NOMO-1 treated with dmso at 0.1 percent for 144 hours (cell line): ENCODE measurements around the gene WNT5B.

Experiments used
- DNase-seq: peaks from one replicate; lab custom pipeline; 2025; ENCODE audit not compliant: unreplicated experiment; lab: John Stamatoyannopoulos, UW

Gene WNT5B

DNA sequence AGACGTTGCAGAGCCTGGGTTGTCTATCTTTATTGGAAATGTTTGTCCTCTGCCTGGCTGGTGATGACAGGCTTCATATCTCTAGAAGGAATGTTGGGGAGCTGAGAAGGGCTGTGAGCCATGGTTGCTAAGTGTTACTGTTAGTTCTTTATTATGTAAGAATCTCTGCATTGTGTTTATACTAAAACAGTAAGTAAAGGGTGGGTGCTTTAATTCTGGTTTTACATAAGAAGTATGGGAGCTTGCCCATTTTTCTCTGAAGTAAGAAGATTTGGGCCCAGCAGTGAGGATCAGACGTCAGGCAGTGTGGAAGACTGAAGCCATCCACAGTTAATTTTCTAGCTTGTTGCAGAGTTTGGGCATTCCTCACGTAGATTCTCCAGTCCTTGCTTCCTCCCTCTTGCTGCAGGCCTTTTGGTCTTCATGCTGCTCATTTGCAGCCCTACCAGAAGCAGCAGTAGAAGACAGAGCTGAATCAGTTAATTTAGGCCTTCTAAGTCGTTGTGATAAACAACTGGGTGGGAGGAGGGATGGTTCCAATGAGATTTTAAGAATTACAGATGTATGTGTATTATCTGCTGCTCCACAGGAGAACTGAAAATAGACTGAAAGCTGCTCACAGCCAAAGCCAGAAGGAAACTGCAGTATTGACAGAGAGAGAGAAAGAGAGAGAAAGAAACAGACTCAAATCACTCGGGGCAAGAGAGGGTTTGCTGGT is 21.4 kb downstream of the WNT5B start:
- DNase-seq = no peak

DNA sequence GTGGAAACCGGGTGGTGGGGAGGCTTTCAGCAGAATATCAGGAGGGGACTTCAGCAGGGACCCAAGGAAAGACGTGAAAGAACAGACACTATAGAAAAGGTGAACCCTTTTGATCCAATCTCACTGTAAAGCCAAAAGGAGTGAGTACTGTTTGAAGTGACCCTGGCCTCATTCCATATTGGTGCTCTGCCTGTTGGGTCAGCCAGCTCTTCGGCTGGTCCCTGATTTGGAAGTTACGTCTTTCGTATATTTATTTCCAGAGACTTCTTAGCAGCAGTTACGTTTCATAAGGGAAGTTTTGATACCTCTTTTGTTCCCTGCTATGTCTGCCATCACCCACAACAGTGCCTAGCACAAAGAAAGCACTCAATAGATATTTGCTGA is 21.9 kb downstream of the WNT5B start:
- DNase-seq = no peak

DNA sequence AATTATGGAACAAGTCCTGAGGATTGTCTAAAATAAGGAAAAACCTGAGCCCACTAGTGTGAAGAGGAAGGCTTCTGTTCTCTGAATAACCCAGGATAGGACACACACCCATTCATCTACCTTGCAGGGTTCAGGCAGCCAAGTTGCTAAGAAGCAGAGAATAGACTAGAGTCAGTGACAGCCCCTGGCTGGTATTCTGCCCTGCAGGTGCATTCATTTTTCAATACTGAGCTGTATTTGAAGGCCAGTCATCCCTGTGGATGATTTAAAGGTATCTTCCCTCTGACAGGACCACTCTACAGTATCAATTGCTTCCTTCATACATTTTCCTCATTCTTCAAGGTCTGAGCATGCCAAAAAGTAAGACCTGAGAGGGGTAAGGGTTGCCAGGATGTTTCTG is 22.9 kb downstream of the WNT5B start:
- DNase-seq = no peak

DNA sequence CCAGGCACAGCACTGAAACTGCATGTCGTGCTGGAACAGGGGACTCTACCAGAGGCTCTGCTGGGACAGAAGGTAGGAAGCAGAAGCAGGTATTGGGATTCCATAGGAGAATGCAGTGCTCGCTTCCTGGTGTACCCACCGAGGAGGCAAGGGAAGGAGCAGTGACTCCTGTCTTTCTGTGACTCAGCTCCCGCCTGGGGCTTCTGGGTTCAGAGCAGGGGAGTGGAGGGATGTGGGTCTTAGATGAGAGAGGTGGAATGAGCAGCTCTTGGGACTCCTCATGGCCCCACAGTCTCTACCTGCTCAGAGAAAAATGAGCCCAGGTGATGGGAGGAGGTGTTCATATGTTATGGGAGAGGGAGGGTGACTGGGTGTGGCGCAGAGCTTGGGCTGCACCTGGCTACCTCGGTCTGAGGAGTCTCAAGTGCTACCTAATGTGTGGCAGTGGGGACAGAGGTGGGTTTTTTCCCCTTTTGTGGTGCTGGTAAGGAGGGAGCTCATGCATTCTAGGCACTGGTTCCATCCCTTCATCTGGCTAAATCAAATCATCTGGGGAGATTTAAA is 26.3 kb downstream of the WNT5B start:
- DNase-seq = no peak

DNA sequence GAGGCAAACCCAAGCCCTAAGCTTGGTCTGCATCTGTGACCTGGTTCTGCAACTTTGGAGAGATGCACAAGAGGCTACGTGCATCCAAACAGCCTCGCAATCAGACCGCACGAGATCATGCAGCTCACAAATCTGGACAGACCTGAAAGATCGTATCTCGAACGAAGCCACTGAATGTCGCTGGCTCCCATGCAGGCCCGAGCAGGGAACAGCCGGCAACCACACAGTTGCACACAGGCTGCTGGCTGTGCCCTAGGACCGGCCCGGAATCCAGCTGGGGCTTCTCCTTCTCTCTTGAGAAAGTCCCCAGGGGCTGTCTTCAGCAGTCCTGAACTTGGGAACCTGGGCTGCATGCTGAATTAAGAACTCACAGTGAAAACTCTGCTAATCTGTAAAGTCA is 27.9 kb downstream of the WNT5B start:
- DNase-seq = no peak

DNA sequence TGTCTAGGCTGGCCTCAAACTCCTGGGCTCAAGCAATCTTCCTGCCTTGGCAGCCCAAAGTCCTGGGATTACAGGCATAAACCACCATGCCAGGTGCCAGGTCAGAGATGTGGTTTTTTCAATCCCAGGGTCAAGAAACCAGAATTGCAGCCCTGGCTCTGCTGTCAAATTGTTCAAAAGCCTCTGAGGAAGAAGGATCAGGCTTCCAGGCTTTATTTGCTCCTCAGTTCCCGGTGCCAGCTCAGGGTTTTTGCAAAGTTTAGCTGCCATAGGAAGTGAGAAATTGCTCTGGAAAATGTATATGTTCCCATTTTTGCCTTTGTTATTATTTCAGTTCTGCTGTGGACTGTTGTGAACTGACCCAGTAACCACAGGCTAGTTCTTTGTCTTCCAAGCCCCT is 28.7 kb downstream of the WNT5B start:
- DNase-seq = no peak

DNA sequence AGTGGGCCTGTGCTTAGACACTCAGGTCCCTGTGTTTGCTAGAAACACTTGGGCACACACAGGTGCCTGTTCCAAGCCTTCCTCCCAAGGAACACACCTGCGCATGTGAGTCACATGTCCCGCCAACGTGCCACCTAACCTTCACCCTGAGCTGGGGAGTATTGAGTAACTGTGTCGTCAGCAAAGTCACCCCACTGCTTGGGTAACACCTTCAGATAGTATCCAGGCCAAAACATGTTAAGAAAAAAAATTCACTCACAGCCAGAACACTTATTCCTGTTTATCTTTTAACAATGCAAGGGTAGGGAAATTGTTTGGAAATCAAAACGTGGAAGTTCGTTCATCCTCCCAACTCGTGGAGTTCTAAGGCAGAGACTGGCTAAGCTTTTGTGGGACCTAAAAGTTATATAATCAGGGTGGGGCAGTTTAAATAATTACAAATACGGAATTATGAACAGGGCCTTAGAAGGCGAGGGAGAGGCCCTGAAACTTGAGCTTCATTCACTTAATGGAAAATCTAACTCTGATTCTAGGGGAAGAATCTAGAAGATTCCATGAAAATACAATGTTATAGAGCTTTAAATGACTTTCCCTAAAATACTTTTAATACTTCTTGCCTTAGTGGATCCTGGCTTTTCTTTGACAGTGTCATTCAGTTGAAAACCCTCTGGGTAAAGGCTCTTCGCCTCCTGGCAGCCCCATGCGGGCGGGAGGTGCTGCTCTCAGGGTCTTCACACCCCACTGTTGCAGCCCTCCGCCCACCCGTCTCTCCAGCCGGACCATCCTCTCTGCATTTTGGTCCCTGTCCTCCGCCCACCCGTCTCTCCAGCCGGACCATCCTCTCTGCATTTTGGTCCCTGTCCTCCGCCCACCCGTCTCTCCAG is 31.5 kb downstream of the WNT5B start:
- no peak for DNase-seq

DNA sequence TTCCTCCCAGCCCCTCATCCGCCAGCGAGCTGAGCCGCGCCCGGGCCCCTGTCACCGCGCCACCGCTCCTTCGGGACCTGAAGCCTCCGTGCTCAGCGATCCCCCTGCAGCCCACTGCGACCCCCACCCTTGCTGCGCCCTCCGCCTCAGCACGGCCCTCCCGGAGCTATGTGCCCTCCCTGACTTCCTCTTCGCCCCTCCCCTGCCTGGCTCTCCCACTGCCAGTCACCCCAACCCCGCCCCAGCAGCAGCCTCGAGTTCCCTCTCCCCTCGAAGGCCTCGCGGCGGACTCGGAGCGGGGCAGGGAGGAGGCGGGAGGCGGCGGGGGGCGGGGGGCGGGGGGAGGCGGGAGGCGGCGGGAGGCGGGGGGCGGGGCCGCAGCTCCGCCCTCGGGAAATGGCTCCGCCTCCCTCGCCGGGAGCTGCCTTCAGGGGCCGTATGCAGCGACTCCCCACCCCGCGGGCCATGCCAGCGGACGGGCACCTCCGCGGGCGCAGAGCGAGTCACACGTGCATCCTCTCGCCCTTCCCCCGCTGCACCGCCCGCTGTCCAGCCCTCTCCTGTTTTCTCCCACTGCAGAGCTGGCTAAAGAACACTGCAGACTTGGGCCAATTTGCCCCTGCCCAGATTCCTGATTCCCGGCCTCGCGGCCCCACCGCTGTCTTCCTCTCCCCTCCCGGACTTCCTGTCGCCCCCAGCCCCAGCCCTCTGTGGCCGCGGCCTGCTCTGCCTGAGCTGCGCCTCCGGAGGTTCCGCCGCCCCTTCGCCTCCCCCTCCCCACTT is 32.7 kb downstream of the WNT5B start:
- peak; percentile 98 for DNase-seq

DNA sequence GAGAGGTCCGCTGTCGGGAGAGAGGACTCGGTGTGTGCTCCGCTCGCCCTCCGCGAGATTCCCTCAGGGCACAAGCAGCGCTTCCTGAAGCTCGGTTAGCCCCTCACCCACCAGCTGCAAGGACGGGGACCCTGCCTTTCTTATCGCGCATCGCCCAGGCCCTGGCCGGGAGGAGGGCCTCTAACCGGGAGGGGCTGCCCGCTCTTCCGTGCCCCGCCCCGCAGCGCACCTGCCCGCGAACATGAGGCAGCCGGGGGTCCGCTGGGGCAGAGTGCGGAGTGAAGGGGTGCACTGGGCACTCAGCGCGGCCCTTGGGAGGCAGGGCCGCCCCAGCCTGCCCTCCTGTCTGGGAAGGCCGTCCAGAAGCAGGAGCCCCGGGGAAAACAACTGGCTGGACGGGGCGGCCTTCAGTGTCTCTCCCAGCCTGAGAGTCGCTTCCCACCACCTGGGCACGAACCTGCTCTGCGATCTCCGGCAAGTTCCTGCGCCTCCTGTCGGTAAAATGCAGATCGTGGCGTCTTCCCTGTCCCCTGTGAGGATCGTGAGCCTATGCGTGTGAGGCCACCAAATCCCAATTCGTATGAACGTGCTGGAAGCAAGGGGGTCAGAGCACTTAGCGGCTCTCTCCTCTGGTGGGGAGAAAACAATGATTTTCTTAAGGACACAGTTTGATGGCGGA is 33.9 kb downstream of the WNT5B start:
- DNase-seq = no peak

DNA sequence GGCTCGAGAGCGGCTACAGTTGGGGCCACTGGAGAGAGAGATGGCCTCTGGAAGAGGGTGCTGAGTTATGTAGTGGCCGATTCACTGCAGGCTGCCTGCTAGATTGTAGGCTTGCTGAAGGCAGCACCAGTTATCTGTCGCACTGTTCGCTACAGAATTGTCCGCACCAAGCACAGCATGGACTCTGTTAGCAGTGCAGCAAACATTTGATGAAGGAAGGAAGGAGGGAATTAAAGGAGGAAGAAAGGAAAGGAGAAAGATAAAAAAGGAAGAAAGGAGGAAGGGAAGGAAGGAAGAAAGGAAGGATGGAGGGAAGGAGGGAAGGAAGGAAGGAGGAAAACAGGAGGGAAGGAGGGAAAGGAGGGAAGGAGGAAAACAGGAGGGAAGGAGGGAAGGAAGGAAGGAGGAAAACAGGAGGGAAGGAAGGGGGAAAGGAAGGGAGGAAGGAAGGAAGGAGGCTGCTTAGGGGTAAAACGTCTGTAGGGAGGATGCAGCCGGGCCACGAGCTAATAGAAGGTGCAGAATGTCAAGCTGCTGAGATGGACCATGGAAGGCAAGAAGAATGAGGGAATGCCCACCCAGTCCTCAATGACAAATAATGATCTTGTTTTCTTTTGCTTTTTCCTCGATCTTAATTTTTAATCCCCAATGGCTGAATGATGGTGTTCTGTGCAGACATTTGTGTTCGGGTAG is 34.6 kb downstream of the WNT5B start:
- no peak for DNase-seq

DNA sequence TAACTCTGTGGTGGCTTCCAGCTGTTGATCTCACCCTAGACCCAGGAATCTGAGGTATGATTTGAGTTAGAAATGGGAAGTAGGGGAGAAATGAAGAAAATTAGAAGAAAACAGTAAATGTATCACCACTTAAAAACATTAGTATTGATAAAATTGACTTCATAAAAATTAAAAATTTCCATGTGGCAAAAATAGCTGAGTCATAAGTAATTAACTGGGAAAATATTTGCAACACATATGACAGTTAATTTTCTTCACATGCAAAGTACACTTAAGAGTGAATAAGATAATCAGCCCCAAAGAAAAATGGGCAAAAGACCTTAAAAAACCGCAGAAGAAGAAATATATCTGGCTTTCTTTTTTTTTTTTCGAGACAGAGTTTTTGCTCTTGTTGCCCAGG is 36.3 kb downstream of the WNT5B start:
- no peak for DNase-seq

DNA sequence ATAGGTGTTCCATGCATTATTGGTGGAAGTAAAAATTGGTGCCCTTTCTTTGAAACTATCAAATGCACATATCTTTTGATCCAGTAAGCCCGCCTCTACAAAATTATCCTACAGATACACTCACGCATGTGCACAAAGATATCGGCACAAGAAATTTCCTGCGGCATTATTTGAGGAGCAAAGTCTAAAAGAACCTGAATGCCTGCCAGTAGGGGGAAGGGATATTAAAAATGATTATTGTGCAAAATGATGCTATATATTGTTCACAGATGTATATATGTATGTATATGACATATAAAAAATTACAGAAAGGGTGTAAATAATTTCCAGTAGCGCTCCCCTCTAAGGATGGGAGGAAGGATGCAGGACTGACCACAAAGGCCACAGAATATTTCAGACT is 37.2 kb downstream of the WNT5B start:
- DNase-seq = no peak

DNA sequence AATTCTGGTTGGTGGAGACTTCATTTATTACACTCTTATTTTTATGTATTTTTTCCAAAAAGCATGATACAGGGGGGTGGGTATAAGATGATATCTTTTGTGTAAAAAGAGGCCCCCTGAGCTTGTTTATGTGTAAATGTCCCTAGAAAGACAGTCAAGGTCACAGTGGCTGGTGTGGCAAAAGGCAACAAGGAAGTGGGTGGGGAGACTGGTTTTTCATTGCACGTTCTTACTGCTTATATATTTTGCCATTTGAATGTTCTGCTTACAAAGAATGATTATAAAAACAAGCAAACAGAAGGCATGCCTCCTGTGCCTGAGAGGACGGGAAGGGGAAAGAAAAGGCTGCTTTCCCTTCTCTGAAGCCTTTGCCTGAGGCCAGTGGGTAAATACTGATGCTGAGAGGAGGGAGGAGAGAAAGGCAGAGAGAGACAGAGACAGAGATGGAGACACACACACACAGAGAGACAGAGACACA is 37.7 kb downstream of the WNT5B start:
- peak; percentile 21 for DNase-seq

DNA sequence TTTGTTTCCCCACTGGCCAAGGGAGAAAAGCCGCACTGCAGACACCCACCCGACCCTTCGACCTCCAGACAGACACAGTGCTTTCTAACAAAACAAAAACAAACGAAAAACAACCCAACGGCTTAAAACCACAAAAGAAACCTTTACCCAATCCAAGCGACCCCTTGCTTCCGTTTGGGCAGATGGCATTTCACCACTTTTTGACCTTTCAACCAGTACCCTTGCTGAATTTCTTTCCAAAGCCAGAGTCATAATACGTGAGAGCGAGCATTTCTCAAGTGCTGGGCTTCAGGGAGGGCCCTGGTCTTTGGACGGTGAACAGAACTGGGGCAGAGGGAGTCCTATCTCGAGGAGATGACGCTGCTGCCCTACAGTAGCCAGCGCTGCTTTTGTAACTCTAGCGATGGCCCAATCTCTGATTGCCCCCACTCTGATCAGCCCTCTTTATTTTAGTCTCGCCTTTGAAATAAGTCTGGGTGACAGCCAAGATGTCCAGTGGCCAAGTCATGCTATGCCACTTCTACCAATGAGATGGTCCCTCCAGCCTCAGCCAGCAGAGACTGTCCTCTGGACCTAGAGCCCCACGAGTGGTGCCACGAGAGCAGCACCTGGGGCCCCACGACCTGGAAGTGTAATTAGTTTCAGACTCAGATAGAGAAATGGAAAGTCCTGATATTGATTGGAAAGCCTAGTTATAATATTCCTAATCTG is 40.0 kb downstream of the WNT5B start:
- DNase-seq = peak; percentile 74

DNA sequence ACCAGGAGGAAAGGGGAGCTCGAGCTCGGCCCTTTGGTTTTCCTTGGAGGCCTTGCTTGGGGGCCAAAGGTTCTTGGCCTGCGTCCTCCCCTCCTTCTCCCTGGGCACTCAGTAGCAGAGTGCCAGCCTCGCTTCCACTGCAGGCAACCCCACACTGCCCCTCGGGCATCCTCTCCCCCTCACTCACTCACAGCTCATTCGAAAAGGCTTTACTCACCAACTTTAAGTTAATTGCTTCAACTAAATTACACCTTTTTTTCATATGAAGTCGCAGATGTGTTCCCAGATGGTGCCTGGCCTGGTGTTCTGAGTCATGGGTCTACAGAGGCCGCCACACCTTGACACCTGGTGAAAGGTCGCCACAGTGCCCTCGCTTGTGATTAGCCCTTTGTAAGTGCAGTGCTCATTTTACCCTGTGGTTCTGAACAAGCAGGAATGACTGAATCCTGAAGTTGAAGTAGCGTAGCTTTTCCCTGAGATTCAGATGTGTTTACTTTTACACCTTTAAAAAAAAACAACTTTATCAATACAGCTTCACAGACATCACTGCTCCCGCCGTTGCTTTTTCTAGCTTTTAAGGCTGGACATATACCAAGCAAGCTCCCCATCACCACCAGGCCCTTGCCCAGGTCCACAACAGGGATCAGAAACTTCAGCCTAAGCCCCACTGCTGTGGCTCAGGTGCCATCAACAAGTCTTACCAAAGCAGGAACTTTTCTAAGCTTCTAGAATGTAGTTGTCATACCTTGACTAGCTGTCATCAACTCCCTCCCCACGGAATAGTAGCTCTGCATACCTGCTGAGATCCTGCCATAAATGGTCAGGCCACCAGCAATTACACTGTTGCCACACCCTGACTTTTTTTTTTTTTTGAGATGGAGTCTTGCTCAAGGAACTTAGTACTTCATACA is 41.6 kb downstream of the WNT5B start:
- DNase-seq = no peak

DNA sequence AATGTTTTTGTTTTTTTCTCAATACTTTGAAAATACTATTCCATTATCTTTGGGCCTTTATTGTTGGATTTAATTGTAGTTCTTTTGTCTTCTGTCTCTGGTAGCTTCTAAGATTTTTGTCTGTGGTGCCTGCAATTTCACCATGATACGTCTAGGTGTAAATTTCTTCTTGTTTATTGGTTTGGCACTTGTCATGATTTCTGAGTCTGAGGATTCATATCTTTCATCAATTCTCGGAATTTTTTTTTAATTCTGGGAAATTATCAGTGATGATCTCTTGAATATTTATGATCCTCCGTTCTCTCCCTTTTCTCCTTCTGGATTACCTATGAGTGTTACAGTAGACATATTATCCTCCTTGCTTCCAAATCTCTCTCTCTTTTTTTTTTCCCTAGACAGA is 47.0 kb downstream of the WNT5B start:
- DNase-seq = no peak

DNA sequence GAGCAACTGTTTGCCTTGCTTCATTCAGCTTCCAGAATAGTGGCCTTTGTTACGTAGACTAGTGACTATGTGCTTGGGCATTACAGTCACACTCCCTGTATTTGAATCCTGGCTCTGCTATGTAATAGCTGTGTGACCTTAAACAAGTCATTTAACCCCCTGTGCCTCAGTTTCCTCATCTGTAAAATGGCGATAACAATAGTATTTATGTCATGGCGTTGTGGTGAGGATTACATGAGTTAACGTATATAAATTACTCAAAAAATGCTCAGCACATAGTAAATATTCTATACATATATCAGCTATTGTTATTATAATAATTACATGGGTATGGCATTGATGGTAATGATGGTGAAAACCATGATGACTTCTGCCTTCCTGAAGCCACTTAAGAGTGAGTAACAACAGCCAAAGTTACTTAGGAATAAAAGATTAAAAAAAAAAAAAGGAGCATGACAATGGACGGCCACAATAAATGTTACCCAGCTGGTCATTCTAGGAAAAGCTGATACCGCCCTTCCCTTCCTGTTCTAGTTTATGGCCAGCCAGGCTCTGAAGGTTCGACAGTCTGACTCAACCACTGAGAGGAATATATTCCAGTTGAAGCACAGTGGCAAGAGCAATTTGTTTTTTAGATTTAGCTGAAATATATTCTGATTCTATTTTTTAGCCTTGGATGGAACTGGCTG is 51.9 kb downstream of the WNT5B start:
- DNase-seq = no peak

DNA sequence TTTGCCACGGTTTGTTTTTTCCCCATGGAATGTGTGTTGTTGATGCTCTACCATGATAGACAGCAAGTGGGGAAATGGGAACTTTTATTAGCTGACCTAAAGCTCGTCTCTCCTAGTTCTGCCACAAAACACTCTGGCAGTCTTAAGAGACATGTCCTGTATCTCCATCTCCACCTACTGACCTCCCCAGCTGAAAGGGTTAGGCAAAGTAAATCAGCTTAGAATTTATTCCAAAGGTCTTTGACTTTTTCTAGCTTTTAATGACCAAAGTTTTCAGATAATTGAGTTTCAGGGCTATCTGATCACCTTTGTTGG is 52.4 kb downstream of the WNT5B start:
- no peak for DNase-seq
